ELF-1 (cell line): Measurements from ENCODE around the gene NMRAL1.
A peak's percentile ranks its signal among the peaks of the same experiment; 100 is the strongest.

Experiments
- DNase-seq: peaks from one replicate; pipeline ENCODE4 v3.0.0-alpha.2; 2016; ENCODE audit warnings: low read depth, low spot score

The NMRAL1 gene

GRCh38 chr16:4474192-4474961, at the start of gene NMRAL1:
TSS of gene NMRAL1 (minus strand) at chr16:4474625. CDS start at chr16:4474132, 493 bp downstream.
- peak; percentile 97 for DNase-seq

- peak; percentile 32 for DNase-seq
These were observed 49.3 kb upstream of the NMRAL1 start for GRCh38 chr16:4523686-4524085.

GRCh38 chr16:4522051-4522581, 47.7 kb upstream of the NMRAL1 start:
- peak; percentile 32 for DNase-seq

- DNase-seq, result no peak
These were observed 46.5 kb upstream of the NMRAL1 start for GRCh38 chr16:4520913-4521312.

- no peak for DNase-seq
These were observed 45.0 kb upstream of the NMRAL1 start for GRCh38 chr16:4519274-4520058.

GRCh38 chr16:4517812-4518680, 43.6 kb upstream of the NMRAL1 start:
- peak; percentile 84 for DNase-seq

- DNase-seq, result no peak
These were observed 41.3 kb upstream of the NMRAL1 start for GRCh38 chr16:4515611-4516233.

- no peak for DNase-seq
These were observed 40.2 kb upstream of the NMRAL1 start for GRCh38 chr16:4514606-4515005.

- no peak for DNase-seq
These were observed 39.5 kb upstream of the NMRAL1 start for GRCh38 chr16:4513881-4514280.

GRCh38 chr16:4513086-4513860, 38.8 kb upstream of the NMRAL1 start:
- no peak for DNase-seq

GRCh38 chr16:4512473-4512872, 38.0 kb upstream of the NMRAL1 start:
- DNase-seq, result no peak

- peak; percentile 88 for DNase-seq
These were observed 37.1 kb upstream of the NMRAL1 start for GRCh38 chr16:4511441-4512082.

- no peak for DNase-seq
These were observed 36.5 kb upstream of the NMRAL1 start for GRCh38 chr16:4510747-4511426.

GRCh38 chr16:4510131-4510530, 35.7 kb upstream of the NMRAL1 start:
- DNase-seq, result no peak

GRCh38 chr16:4509420-4509819, 35.0 kb upstream of the NMRAL1 start:
- DNase-seq, result no peak

- DNase-seq, result no peak
These were observed 34.4 kb upstream of the NMRAL1 start for GRCh38 chr16:4508806-4509205.

GRCh38 chr16:4507588-4508345, 33.3 kb upstream of the NMRAL1 start:
- DNase-seq, result no peak

GRCh38 chr16:4506450-4506849, 32.0 kb upstream of the NMRAL1 start:
- DNase-seq, result peak; percentile 63
